Neural cell (in vitro differentiated cells): ENCODE data around the gene KCNQ1OT1. TPM values are rescaled to one million over a fixed set of nuclear protein-coding genes. Genes with fewer than 3 reads are reported as not detected.

Experiments used
- H2AFZ ChIP-seq: fragments of 200-600, 300-800 bp; sonication (generic), shearing (Covaris generic); 2 replicates; pipeline ENCODE4 v1.6.0; 2014; ENCODE audit warnings: low read depth, mild to moderate bottlenecking, antibody characterized with exemption, low read length, moderate library complexity
- H3F3A ChIP-seq: fragments of 200-600 bp; shearing (Covaris generic); 2 replicates; pipeline ENCODE4 v1.6.1; 2016; ENCODE audit warnings: mild to moderate bottlenecking, moderate library complexity, mixed read lengths, antibody characterized with exemption, low read length; ENCODE audit not compliant: insufficient read depth, poor library complexity, severe bottlenecking
- H3K27ac ChIP-seq: fragments of 200-600, 300-800 bp; sonication (generic), shearing (Covaris generic); 2 replicates; pipeline ENCODE4 v1.5.1; 2014; ENCODE audit warnings: mild to moderate bottlenecking, low read length, moderate library complexity
- H3K27me3 ChIP-seq: fragments of 300-800, 200-600 bp; sonication (generic), shearing (Covaris generic); 2 replicates; pipeline ENCODE4 v1.6.0; 2014; ENCODE audit warnings: mild to moderate bottlenecking, low read depth, low read length, moderate library complexity; ENCODE audit not compliant: insufficient read depth
- H3K36me3 ChIP-seq: fragments of 300-800, 200-600 bp; sonication (generic), shearing (Covaris generic); 2 replicates; pipeline ENCODE4 v1.5.1; 2014; ENCODE audit warnings: mild to moderate bottlenecking, antibody characterized with exemption, low read length, moderate library complexity; ENCODE audit not compliant: insufficient read depth
- H3K4me2 ChIP-seq: fragments of 300-800, 200-600 bp; sonication (generic), shearing (Covaris generic); 2 replicates; pipeline ENCODE4 v1.6.0; 2014; ENCODE audit warnings: mild to moderate bottlenecking, low read length
- H3K4me3 ChIP-seq: fragments of 300-800, 200-600 bp; sonication (generic), shearing (Covaris generic); 2 replicates; pipeline ENCODE4 v1.5.1; 2014; ENCODE audit warnings: mild to moderate bottlenecking, low read length, moderate library complexity
- H3K79me2 ChIP-seq: fragments of 200-600 bp; shearing (Covaris generic); replicated peaks from 2 replicates; pipeline ENCODE4 v1.6.0; 2014; ENCODE audit warnings: mild to moderate bottlenecking, low read length, moderate library complexity; ENCODE audit not compliant: insufficient read depth
- H3K9ac ChIP-seq: fragments of 300-800, 200-600 bp; sonication (generic), shearing (Covaris generic); 2 replicates; pipeline ENCODE4 v1.6.1; 2016; ENCODE audit warnings: mild to moderate bottlenecking, low read length, mixed read lengths
- H3K9me2 ChIP-seq: fragments of 200-600 bp; shearing (Covaris generic); 2 replicates; pipeline ENCODE4 v1.6.1; 2016; ENCODE audit warnings: mild to moderate bottlenecking, low read length, mixed read lengths; ENCODE audit not compliant: insufficient read depth
- H3K9me3 ChIP-seq: fragments of 200-600, 300-800 bp; sonication (generic), shearing (Covaris generic); 2 replicates; pipeline ENCODE4 v1.6.1; 2016; ENCODE audit warnings: mild to moderate bottlenecking, mixed run types, low read length, moderate library complexity, mixed read lengths
- H4K20me1 ChIP-seq: fragments of 200-600 bp; shearing (Covaris generic); 2 replicates; pipeline ENCODE4 v1.6.1; 2016; ENCODE audit warnings: mild to moderate bottlenecking, mixed run types; ENCODE audit not compliant: insufficient read depth
- EP300 ChIP-seq: fragments of 450-650 bp; conservative IDR thresholded peaks from 2 replicates; pipeline ENCODE4 v1.6.1; 2014; ENCODE audit warnings: antibody characterized with exemption, mild to moderate bottlenecking, moderate library complexity; ENCODE audit not compliant: poor library complexity, severe bottlenecking
- EZH2 ChIP-seq: fragments of 200-600, 300-800 bp; shearing (Covaris generic), sonication (generic); IDR thresholded peaks from 2 replicates; pipeline ENCODE4 v1.6.1; 2014; ENCODE audit warnings: antibody characterized with exemption, low read length, borderline replicate concordance, mild to moderate bottlenecking; ENCODE audit not compliant: insufficient read depth, poor library complexity, severe bottlenecking
- MXI1 ChIP-seq: fragments of 450-650 bp; conservative IDR thresholded peaks from 2 replicates; pipeline ENCODE4 v1.6.1; 2014; ENCODE audit warnings: antibody characterized with exemption, mild to moderate bottlenecking; ENCODE audit not compliant: poor library complexity, severe bottlenecking
- POLR2AphosphoS5 ChIP-seq: IDR thresholded peaks from 2 replicates; pipeline ENCODE4 v1.6.1; 2012
- RAD21 ChIP-seq: fragments of 450-650 bp; conservative IDR thresholded peaks from 2 replicates; pipeline ENCODE4 v1.6.1; 2014; ENCODE audit warnings: antibody characterized with exemption, mild to moderate bottlenecking, moderate library complexity
- SMC3 ChIP-seq: fragments of 450-650 bp; conservative IDR thresholded peaks from 2 replicates; pipeline ENCODE4 v1.6.1; 2014; ENCODE audit warnings: antibody characterized with exemption, mild to moderate bottlenecking, moderate library complexity; ENCODE audit not compliant: poor library complexity
- TAF1 ChIP-seq: IDR thresholded peaks from 2 replicates; pipeline ENCODE4 v1.6.1; 2012; ENCODE audit warnings: low read depth
- polyA plus RNA-seq: library from polyadenylated mRNA; depleted of rRNA; stranded (reverse); fragments of >200 nt; gene quantifications from 2 replicates; pipeline ENCODE4 v1.2.3, GENCODE V29; 2014
- TF ChIP-seq, protein P1 (sequence below): IDR thresholded peaks from 2 replicates; pipeline ENCODE4 v1.6.1; 2012; ENCODE audit warnings: borderline replicate concordance
- TF ChIP-seq, protein P2 (sequence below): fragments of 450-650 bp; IDR thresholded peaks from 2 replicates; pipeline ENCODE4 v1.5.1; 2014; ENCODE audit warnings: antibody characterized with exemption, mild to moderate bottlenecking, moderate library complexity; ENCODE audit not compliant: poor library complexity, severe bottlenecking

Gene KCNQ1OT1
- polyA plus RNA-seq, 1 donor from 2014 or later: 0.12 TPM

DNA sequence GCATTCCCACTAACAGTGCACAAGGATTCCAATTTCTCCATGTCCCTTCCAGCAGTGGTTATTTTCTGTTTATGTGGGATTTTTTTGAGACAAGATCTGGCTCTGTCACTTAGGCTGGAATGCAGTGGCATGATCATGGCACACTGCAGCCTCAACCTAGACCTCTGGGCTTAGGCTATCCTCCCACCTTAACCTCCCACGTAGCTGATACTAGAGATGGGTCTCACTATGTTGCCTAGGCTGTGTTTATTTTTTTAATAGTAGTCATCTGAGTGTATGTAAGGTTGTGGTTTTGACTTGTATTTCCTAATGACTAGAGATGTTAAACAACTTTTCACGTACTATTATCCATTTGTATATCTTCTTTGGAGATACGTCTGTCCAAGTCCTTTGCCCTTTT, 74.6 kb downstream of the KCNQ1OT1 start:
- TF ChIP-seq TAF1 (no peak), RAD21 (no peak), SMC3 (no peak), POLR2AphosphoS5 (no peak), EZH2 (no peak), MXI1 (no peak), EP300 (no peak)
- TF ChIP-seq, protein P1, sequence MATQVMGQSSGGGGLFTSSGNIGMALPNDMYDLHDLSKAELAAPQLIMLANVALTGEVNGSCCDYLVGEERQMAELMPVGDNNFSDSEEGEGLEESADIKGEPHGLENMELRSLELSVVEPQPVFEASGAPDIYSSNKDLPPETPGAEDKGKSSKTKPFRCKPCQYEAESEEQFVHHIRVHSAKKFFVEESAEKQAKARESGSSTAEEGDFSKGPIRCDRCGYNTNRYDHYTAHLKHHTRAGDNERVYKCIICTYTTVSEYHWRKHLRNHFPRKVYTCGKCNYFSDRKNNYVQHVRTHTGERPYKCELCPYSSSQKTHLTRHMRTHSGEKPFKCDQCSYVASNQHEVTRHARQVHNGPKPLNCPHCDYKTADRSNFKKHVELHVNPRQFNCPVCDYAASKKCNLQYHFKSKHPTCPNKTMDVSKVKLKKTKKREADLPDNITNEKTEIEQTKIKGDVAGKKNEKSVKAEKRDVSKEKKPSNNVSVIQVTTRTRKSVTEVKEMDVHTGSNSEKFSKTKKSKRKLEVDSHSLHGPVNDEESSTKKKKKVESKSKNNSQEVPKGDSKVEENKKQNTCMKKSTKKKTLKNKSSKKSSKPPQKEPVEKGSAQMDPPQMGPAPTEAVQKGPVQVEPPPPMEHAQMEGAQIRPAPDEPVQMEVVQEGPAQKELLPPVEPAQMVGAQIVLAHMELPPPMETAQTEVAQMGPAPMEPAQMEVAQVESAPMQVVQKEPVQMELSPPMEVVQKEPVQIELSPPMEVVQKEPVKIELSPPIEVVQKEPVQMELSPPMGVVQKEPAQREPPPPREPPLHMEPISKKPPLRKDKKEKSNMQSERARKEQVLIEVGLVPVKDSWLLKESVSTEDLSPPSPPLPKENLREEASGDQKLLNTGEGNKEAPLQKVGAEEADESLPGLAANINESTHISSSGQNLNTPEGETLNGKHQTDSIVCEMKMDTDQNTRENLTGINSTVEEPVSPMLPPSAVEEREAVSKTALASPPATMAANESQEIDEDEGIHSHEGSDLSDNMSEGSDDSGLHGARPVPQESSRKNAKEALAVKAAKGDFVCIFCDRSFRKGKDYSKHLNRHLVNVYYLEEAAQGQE: no peak
- TF ChIP-seq, protein P2, sequence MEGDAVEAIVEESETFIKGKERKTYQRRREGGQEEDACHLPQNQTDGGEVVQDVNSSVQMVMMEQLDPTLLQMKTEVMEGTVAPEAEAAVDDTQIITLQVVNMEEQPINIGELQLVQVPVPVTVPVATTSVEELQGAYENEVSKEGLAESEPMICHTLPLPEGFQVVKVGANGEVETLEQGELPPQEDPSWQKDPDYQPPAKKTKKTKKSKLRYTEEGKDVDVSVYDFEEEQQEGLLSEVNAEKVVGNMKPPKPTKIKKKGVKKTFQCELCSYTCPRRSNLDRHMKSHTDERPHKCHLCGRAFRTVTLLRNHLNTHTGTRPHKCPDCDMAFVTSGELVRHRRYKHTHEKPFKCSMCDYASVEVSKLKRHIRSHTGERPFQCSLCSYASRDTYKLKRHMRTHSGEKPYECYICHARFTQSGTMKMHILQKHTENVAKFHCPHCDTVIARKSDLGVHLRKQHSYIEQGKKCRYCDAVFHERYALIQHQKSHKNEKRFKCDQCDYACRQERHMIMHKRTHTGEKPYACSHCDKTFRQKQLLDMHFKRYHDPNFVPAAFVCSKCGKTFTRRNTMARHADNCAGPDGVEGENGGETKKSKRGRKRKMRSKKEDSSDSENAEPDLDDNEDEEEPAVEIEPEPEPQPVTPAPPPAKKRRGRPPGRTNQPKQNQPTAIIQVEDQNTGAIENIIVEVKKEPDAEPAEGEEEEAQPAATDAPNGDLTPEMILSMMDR: no peak
- H3K9me2 ChIP-seq: no peaks in the 10 kb centered on the region
- no peaks in the 10 kb centered on the region for H3K36me3 ChIP-seq
- H4K20me1 ChIP-seq: no peaks in the 10 kb centered on the region
- H3K27ac ChIP-seq: no peak overlapping the region
- H3F3A ChIP-seq: no peaks in the 10 kb centered on the region
- H3K27me3 ChIP-seq: no peaks in the 10 kb centered on the region
- H3K9me3 ChIP-seq: no peaks in the 10 kb centered on the region
- H3K4me3 ChIP-seq: no peak overlapping the region
- no peaks in the 10 kb centered on the region for H3K79me2 ChIP-seq
- H3K4me2 ChIP-seq: no peak overlapping the region
- H3K9ac ChIP-seq: no peak overlapping the region
- H2AFZ ChIP-seq: no peak overlapping the region

DNA sequence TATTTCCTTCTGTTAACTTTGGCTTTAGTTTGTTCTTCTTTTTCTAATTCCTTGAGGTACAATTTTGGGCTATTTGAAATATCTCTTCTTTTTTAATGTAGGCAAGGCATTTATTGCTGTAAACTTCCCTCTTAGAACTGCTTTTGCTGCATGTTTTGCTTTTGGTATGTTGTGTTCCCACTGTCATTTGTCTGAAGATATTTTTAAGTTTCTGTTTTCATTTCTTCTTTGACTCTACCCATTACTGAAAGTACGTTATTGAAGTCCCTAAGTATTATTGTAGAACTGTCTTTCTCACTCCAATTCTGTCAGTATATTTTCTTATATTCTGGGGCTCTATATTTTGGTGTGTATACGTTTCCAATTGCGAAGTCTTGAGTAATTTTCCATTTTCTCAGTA, 77.9 kb downstream of the KCNQ1OT1 start:
- TF ChIP-seq, protein P1: no peak
- TF ChIP-seq EP300: no peak
- no peak for TF ChIP-seq POLR2AphosphoS5
- TF ChIP-seq RAD21: no peak
- TF ChIP-seq SMC3: no peak
- TF ChIP-seq, protein P2: no peak
- no peak for TF ChIP-seq MXI1
- TF ChIP-seq EZH2: no peak
- no peak for TF ChIP-seq TAF1
- Histone ChIP-seq H4K20me1 (no peaks in the 10 kb centered on the region), H3K9ac (no peak overlapping the region), H3K27me3 (no peaks in the 10 kb centered on the region), H3K4me2 (no peak overlapping the region), H3K4me3 (no peak overlapping the region), H3K9me3 (no peaks in the 10 kb centered on the region), H3K36me3 (no peaks in the 10 kb centered on the region), H2AFZ (no peak overlapping the region), H3F3A (no peaks in the 10 kb centered on the region), H3K79me2 (no peaks in the 10 kb centered on the region), H3K9me2 (no peaks in the 10 kb centered on the region), H3K27ac (no peak overlapping the region)
